CD4-positive, alpha-beta memory T cell (primary cell): Measurements from ENCODE around the gene PRRX1. TPM values are rescaled to one million over a fixed set of nuclear protein-coding genes. Genes with fewer than 3 reads are reported as not detected.

ENCODE experiments used
- CTCF ChIA-PET: fragments of 350-600 bp; sonication (Branson Sonifier 250); formaldehyde crosslinking; loops from one replicate; lab custom pipeline; 2021; ENCODE audit warnings: inconsistent platforms; ENCODE audit not compliant: partially characterized antibody; lab: Charles Lee
- POLR2A ChIA-PET: fragments of 350-600 bp; sonication (Branson Sonifier 250); formaldehyde crosslinking; loops from one replicate; lab custom pipeline; 2021; ENCODE audit not compliant: partially characterized antibody; lab: Charles Lee
- DNase-seq, 5 donors: peaks; one replicate each; pipeline versions ENCODE4 v3.0.0 to v3.0.0-alpha.2; 2020 to 2022; ENCODE audit warnings: mixed read lengths in 1 of 5
- H3K27ac ChIP-seq: one replicate; pipeline ENCODE4 v1.7.0; 2013; ENCODE audit warnings: low read depth, low read length
- H3K27me3 ChIP-seq: 2 replicates; pipeline ENCODE4 v1.7.0; 2013; ENCODE audit warnings: mild to moderate bottlenecking, low read length, moderate library complexity; ENCODE audit not compliant: insufficient read depth
- H3K36me3 ChIP-seq: 2 replicates; pipeline ENCODE4 v1.7.0; 2013; ENCODE audit warnings: mild to moderate bottlenecking, low read length, moderate library complexity; ENCODE audit not compliant: insufficient read depth
- H3K4me1 ChIP-seq: 2 replicates; pipeline ENCODE4 v1.7.0; 2013; ENCODE audit warnings: mild to moderate bottlenecking, low read length, moderate library complexity; ENCODE audit not compliant: insufficient read depth
- H3K4me3 ChIP-seq, 2 donors: one replicate each; pipeline ENCODE4 v1.7.0; 2013; ENCODE audit warnings: low read length in 2 of 2, mild to moderate bottlenecking in 1 of 2
- H3K9me3 ChIP-seq, 2 donors: one replicate each; pipeline ENCODE4 v1.7.0; 2013; ENCODE audit warnings: low read length in 2 of 2, control low read depth in 1 of 2; ENCODE audit not compliant: control insufficient read depth in 1 of 2
- H3K27ac Mint-ChIP-seq, 7 donors: one replicate each; pipeline ENCODE4 v1.8.0; 2020 to 2021; ENCODE audit warnings: mixed read lengths in 7 of 7, mild to moderate bottlenecking in 6 of 7, inconsistent platforms in 3 of 7, moderate library complexity in 3 of 7
- H3K27me3 Mint-ChIP-seq, 2 donors: one replicate each; pipeline ENCODE4 v1.8.0; 2020 to 2021; ENCODE audit warnings: mixed read lengths in 2 of 2
- H3K36me3 Mint-ChIP-seq, 2 donors: one replicate each; pipeline ENCODE4 v1.8.0; 2020 to 2021; ENCODE audit warnings: mixed read lengths in 2 of 2, inconsistent platforms in 1 of 2, mild to moderate bottlenecking in 1 of 2
- H3K4me1 Mint-ChIP-seq, 4 donors: one replicate each; pipeline ENCODE4 v1.8.0; 2020 to 2021; ENCODE audit warnings: mixed read lengths in 4 of 4, mild to moderate bottlenecking in 1 of 4
- H3K4me3 Mint-ChIP-seq, 8 donors: one replicate each; pipeline ENCODE4 v1.8.0; 2020 to 2021; ENCODE audit warnings: mixed read lengths in 8 of 8, mild to moderate bottlenecking in 7 of 8, moderate library complexity in 6 of 8, inconsistent platforms in 3 of 8
- H3K9me3 Mint-ChIP-seq, 8 donors: one replicate each; pipeline ENCODE4 v1.8.0; 2020 to 2021; ENCODE audit warnings: mixed read lengths in 8 of 8, mild to moderate bottlenecking in 5 of 8, inconsistent platforms in 3 of 8, moderate library complexity in 1 of 8
- intact Hi-C: fragments of 100-400 bp; cut with micrococcal nuclease; formaldehyde crosslinking; loops from one replicate; pipeline ENCODE4 v1.15.1; 2023
- polyA plus RNA-seq, 2 donors: library from polyadenylated mRNA; unstranded; fragments of 300-500 nt; fragmentation: Illumina TruSeq; gene quantifications; one replicate each; pipeline ENCODE4 v1.2.3, GENCODE V29; 2021
- total RNA-seq, 2 experiments: library from RNA; stranded (reverse); gene quantifications; one replicate each; pipeline ENCODE4 v1.2.3, GENCODE V29; 2021

PRRX1 gene
- total and polyA plus RNA-seq, 4 experiments from 2014 or later: not detected

GRCh38 chr1:170755795-170756194, 91.9 kb downstream of the PRRX1 start:
- CTCF ChIA-PET: no interaction called here
- Mint-ChIP-seq H3K4me3 (no peak overlapping the region), H3K27ac (no peak overlapping the region), H3K4me1 (no peaks in the 10 kb centered on the region), H3K9me3 (peaks cover 0 to 3% (median 0%) of the 10 kb centered on the region in 8 donors), H3K36me3 (no peaks in the 10 kb centered on the region), H3K27me3 (peaks cover 1 to 2% of the 10 kb centered on the region in 2 donors)
- Histone ChIP-seq H3K9me3 (no peaks in the 10 kb centered on the region), H3K27me3 (no peaks in the 10 kb centered on the region), H3K4me3 (no peak overlapping the region), H3K4me1 (no peaks in the 10 kb centered on the region), H3K36me3 (no peaks in the 10 kb centered on the region), H3K27ac (no peak overlapping the region)
- POLR2A ChIA-PET: no interaction called here
- no peak for DNase-seq
- intact Hi-C loops: no loop called here

- no peaks in the 10 kb centered on the region for H3K4me1 ChIP-seq
- Mint-ChIP-seq H3K27me3 (peaks cover 1 to 4% of the 10 kb centered on the region in 2 donors), H3K4me1 (no peaks in the 10 kb centered on the region), H3K27ac (no peak overlapping the region), H3K4me3 (no peak overlapping the region), H3K36me3 (no peaks in the 10 kb centered on the region), H3K9me3 (peaks cover 0 to 2% (median 0%) of the 10 kb centered on the region in 8 donors)
- ChIA-PET POLR2A (no interaction called here), CTCF (interaction anchor here (1.0 kb wide), 1 partner anchor 10 kb away, joined by 3 read pairs; no protein-coding TSS in a partner anchor)
- H3K36me3 ChIP-seq: no peaks in the 10 kb centered on the region
- H3K27me3 ChIP-seq: no peaks in the 10 kb centered on the region
- intact Hi-C loops: no loop called here
- no peak overlapping the region for H3K27ac ChIP-seq
- H3K4me3 ChIP-seq: no peak overlapping the region
- DNase-seq: no peak
- H3K9me3 ChIP-seq: no peaks in the 10 kb centered on the region
Measured at GRCh38 chr1:170758992-170759391, 95.1 kb downstream of the PRRX1 start.

- Histone ChIP-seq H3K27me3 (no peaks in the 10 kb centered on the region), H3K36me3 (no peaks in the 10 kb centered on the region), H3K27ac (no peak overlapping the region), H3K4me1 (no peaks in the 10 kb centered on the region), H3K9me3 (no peaks in the 10 kb centered on the region), H3K4me3 (no peak overlapping the region)
- Mint-ChIP-seq H3K4me1 (no peaks in the 10 kb centered on the region), H3K4me3 (no peak overlapping the region), H3K27ac (no peak overlapping the region), H3K36me3 (no peaks in the 10 kb centered on the region), H3K9me3 (peaks cover 0 to 2% (median 0%) of the 10 kb centered on the region in 8 donors), H3K27me3 (peaks cover 3 to 7% of the 10 kb centered on the region in 2 donors)
- POLR2A ChIA-PET: no interaction called here
- intact Hi-C loops: no loop called here
- no peak for DNase-seq
- CTCF ChIA-PET: no interaction called here
Measured at GRCh38 chr1:170765279-170765678, 101.3 kb downstream of the PRRX1 start.

GRCh38 chr1:170765712-170766330, 101.9 kb downstream of the PRRX1 start:
- H3K27ac Mint-ChIP-seq: no peak overlapping the region
- Histone ChIP-seq H3K36me3 (no peaks in the 10 kb centered on the region), H3K27me3 (no peaks in the 10 kb centered on the region), H3K27ac (no peak overlapping the region), H3K9me3 (no peaks in the 10 kb centered on the region), H3K4me1 (no peaks in the 10 kb centered on the region), H3K4me3 (no peak overlapping the region)
- intact Hi-C loops: no loop called here
- CTCF ChIA-PET: no interaction called here
- peaks cover 3 to 7% of the 10 kb centered on the region in 2 donors for H3K27me3 Mint-ChIP-seq
- H3K36me3 Mint-ChIP-seq: no peaks in the 10 kb centered on the region
- DNase-seq: no peak
- no peaks in the 10 kb centered on the region for H3K4me1 Mint-ChIP-seq
- POLR2A ChIA-PET: no interaction called here
- H3K9me3 Mint-ChIP-seq: peaks cover 0 to 2% (median 0%) of the 10 kb centered on the region in 8 donors
- H3K4me3 Mint-ChIP-seq: no peak overlapping the region

- Histone ChIP-seq H3K9me3 (no peaks in the 10 kb centered on the region), H3K4me1 (no peaks in the 10 kb centered on the region), H3K36me3 (no peaks in the 10 kb centered on the region), H3K27me3 (no peaks in the 10 kb centered on the region), H3K4me3 (no peak overlapping the region), H3K27ac (no peak overlapping the region)
- peaks cover 3 to 6% of the 10 kb centered on the region in 2 donors for H3K27me3 Mint-ChIP-seq
- H3K4me3 Mint-ChIP-seq: no peak overlapping the region
- no peaks in the 10 kb centered on the region for H3K4me1 Mint-ChIP-seq
- DNase-seq: no peak
- ChIA-PET POLR2A (no interaction called here), CTCF (interaction anchor here (0.5 kb wide), 1 partner anchor 293 kb away, joined by 3 read pairs; no protein-coding TSS in a partner anchor)
- peak overlapping the region in 1 of 7 donors; percentile 67 for H3K27ac Mint-ChIP-seq
- H3K36me3 Mint-ChIP-seq: no peaks in the 10 kb centered on the region
- no peaks in the 10 kb centered on the region for H3K9me3 Mint-ChIP-seq
- intact Hi-C loops: no loop called here
Measured at GRCh38 chr1:170768929-170769328, 105.0 kb downstream of the PRRX1 start.

DNA sequence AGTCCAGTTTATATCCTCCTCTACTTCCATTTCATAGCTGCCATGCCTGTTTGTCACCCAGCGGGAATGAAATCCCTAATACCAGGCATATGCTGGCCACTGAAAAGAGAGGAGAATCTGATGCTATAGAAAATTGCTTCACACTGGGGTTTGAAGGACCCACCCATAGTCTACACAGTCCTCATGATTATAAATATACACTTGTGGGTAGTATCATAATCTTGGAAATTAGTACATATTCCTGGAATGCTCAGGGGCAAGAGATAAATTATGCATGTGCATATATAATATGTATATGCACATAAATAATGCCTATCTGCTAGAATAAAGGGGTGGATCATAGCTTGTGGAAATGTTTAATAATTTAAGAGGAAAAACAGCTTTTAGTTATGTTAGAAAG, 105.8 kb downstream of the PRRX1 start:
- Mint-ChIP-seq H3K9me3 (no peaks in the 10 kb centered on the region), H3K27me3 (peaks cover 3 to 6% of the 10 kb centered on the region in 2 donors), H3K36me3 (no peaks in the 10 kb centered on the region), H3K4me3 (no peak overlapping the region), H3K27ac (no peak overlapping the region), H3K4me1 (no peaks in the 10 kb centered on the region)
- ChIA-PET POLR2A (no interaction called here), CTCF (no interaction called here)
- H3K9me3 ChIP-seq: no peaks in the 10 kb centered on the region
- H3K4me3 ChIP-seq: no peak overlapping the region
- H3K27ac ChIP-seq: no peak overlapping the region
- DNase-seq: no peak
- H3K4me1 ChIP-seq: no peaks in the 10 kb centered on the region
- intact Hi-C loops: no loop called here
- H3K27me3 ChIP-seq: no peaks in the 10 kb centered on the region
- H3K36me3 ChIP-seq: no peaks in the 10 kb centered on the region

GRCh38 chr1:170770254-170770653, 106.3 kb downstream of the PRRX1 start:
- Mint-ChIP-seq H3K36me3 (no peaks in the 10 kb centered on the region), H3K27me3 (peaks cover 3 to 6% of the 10 kb centered on the region in 2 donors), H3K4me1 (no peaks in the 10 kb centered on the region), H3K9me3 (no peaks in the 10 kb centered on the region), H3K27ac (no peak overlapping the region), H3K4me3 (no peak overlapping the region)
- H3K4me3 ChIP-seq: no peak overlapping the region
- no peaks in the 10 kb centered on the region for H3K9me3 ChIP-seq
- no peaks in the 10 kb centered on the region for H3K4me1 ChIP-seq
- ChIA-PET POLR2A (no interaction called here), CTCF (no interaction called here)
- no peak overlapping the region for H3K27ac ChIP-seq
- no peak for DNase-seq
- H3K36me3 ChIP-seq: no peaks in the 10 kb centered on the region
- intact Hi-C loops: no loop called here
- no peaks in the 10 kb centered on the region for H3K27me3 ChIP-seq
